HPDE6-E6E7 (cell line): ENCODE results near the gene SLC19A1.
"Not testable (repeated sequence)": the region's sequence is repeated elsewhere in the genome, so short reads cannot be mapped to it uniquely, and the experiment has no call there.

Experiments used
- DNase-seq: peaks from one replicate; pipeline ENCODE4 v3.0.0; 2011; ENCODE audit warnings: missing footprints; ENCODE audit errors: extremely low spot score

The SLC19A1 gene

GRCh38 chr21:45576838-45577737, 34.8 kb upstream of the SLC19A1 start:
- no peak for DNase-seq

- DNase-seq: no peak
Observed at GRCh38 chr21:45575993-45576837, 34.0 kb upstream of the SLC19A1 start.

DNA sequence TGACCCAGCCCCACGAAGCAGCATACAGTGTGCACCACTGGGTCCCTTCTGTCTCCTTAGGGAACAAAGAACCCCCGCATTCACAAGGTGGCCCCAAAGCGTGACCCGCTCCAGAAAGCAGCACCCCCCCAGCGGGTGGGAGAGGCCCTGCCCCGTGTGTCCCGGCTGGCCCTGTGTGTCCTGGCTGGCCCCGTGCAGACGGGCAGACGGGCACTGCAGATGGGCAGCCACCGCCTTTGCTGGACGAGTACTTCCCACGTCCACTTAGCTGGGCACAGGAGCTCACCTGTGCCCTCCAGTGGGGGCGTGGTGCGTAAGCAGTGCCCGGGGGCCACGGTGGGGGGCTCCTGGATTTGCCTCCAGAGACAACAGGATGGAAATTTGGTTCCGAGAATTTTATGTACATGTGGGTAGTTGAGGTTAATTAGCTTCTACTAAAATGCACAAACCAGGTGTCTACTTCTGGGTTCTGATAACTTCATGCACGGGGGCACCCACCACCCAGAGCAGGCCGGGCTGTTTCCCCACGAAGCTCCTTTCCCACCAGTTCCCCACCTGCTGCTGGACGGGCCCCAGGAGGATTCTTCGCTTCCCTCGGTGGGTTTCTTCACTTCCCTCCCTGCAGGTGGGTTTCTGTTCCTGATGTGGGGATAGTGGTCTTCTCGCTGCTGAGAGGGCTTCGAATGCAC, 33.2 kb upstream of the SLC19A1 start:
- no peak for DNase-seq

GRCh38 chr21:45574691-45575090, 32.5 kb upstream of the SLC19A1 start:
- DNase-seq: no peak

- no peak for DNase-seq
Observed at GRCh38 chr21:45574081-45574501, 31.9 kb upstream of the SLC19A1 start.

DNA sequence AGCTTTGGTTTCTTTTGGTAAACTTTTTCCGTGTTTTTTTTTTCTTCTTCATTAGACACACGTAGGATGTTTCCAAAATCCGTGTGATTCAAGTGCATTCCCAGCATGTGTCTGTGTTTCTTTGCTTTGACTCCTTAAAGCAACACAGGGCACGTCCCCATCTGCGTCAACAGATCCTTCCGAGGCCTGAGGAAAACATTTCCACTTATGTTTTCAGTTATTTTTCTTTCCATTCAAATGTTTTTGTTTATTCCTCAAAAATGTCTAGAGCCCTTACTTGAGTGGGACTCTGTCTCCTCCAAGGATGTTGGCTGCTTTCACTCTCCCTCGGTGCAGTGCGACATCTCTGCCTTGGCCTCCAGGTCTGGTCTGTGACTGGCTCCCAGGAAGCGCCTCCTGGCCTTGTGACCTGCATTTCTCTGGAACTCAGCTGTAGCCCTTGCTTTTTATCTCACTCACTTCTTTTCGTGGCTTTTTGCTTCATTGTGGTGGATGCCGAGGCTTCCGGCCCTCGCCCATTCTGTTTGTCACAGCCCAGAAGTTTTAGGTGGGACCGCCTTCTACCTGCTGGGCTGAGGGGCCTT, 31.3 kb upstream of the SLC19A1 start:
- no peak for DNase-seq

GRCh38 chr21:45572783-45573451, 30.7 kb upstream of the SLC19A1 start:
- no peak for DNase-seq

DNA sequence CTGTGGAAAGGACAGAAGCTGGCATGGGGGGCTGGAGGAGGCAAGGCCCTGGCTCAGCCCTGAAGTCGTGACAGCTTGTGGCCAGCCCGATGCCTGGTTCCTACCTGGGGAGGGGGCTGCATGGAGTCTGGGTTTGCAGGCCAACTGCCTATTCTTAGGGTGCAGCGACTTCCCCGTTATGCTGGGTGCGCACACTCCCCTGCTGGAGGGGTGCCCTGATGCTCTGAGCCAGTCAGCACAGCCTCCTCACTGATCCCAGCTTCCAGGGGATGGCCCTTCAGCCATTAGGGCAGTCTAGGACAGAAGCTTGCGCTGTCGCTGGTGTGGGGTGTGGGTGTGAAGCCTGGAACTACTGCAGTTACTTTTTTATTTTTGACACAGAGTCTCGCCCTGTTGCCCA, 30.0 kb upstream of the SLC19A1 start:
- no peak for DNase-seq

- no peak for DNase-seq
Observed at GRCh38 chr21:45571641-45572040, 29.4 kb upstream of the SLC19A1 start.

GRCh38 chr21:45570826-45571601, 28.8 kb upstream of the SLC19A1 start:
- DNase-seq: no peak

GRCh38 chr21:45570071-45570470, 27.8 kb upstream of the SLC19A1 start:
- no peak for DNase-seq

GRCh38 chr21:45568383-45568782, 26.1 kb upstream of the SLC19A1 start:
- DNase-seq: no peak

DNA sequence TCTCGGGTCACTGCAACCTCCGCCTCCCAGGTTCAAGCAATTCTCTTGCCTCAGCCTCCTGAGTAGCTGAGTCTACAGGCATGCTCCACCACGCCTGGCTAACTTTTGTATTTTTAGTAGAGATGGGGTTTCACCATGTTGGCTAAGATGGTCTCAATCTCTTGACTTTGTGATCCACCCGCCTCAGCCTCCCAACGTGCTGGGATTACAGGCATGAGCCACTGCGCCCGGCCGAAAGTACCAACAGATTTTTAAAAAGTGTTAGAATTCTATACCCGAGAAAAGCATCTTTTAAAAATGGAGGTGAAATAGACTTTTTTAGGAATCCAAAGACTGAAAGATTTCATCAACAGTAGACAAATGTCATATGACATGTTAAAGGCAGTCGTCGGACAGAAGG, 21.9 kb upstream of the SLC19A1 start:
- DNase-seq: not testable (repeated sequence)

- DNase-seq: no peak
Observed at GRCh38 chr21:45562965-45563364, 20.7 kb upstream of the SLC19A1 start.

GRCh38 chr21:45562402-45562801, 20.2 kb upstream of the SLC19A1 start:
- no peak for DNase-seq

DNA sequence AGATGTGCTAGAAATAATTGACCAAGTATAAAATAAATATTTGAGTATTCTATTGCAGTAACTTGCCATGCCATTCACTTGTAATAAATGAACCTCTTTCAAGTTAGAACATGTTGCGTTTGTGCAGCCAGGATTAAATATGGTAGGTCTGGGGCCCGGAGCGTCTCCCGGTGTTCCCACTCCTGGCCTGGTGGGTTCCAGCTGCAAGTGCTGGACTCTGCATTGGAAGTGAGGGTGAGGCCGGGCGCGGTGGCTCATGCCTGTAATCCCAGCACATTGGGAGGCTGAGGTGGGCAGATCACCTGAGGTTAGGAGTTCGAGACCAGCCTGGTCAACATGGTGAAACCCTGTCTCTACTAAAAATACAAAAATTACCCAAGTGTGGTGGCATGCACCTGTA, 19.0 kb upstream of the SLC19A1 start:
- DNase-seq: not testable (repeated sequence)

GRCh38 chr21:45560106-45561021, 18.1 kb upstream of the SLC19A1 start:
- DNase-seq: no peak

GRCh38 chr21:45559216-45560105, 17.2 kb upstream of the SLC19A1 start:
- no peak for DNase-seq
